NOMO-1 treated with DMSO at 0.1 percent for 48 hours (cell line): Measurements from ENCODE around the gene GAR1.
"Not testable (repeated sequence)": the region's sequence is repeated elsewhere in the genome, so short reads cannot be mapped to it uniquely, and the experiment has no call there.

Experiments used
- DNase-seq: peaks from one replicate; lab custom pipeline; 2025; ENCODE audit not compliant: unreplicated experiment; lab: John Stamatoyannopoulos, UW

Gene GAR1

DNA sequence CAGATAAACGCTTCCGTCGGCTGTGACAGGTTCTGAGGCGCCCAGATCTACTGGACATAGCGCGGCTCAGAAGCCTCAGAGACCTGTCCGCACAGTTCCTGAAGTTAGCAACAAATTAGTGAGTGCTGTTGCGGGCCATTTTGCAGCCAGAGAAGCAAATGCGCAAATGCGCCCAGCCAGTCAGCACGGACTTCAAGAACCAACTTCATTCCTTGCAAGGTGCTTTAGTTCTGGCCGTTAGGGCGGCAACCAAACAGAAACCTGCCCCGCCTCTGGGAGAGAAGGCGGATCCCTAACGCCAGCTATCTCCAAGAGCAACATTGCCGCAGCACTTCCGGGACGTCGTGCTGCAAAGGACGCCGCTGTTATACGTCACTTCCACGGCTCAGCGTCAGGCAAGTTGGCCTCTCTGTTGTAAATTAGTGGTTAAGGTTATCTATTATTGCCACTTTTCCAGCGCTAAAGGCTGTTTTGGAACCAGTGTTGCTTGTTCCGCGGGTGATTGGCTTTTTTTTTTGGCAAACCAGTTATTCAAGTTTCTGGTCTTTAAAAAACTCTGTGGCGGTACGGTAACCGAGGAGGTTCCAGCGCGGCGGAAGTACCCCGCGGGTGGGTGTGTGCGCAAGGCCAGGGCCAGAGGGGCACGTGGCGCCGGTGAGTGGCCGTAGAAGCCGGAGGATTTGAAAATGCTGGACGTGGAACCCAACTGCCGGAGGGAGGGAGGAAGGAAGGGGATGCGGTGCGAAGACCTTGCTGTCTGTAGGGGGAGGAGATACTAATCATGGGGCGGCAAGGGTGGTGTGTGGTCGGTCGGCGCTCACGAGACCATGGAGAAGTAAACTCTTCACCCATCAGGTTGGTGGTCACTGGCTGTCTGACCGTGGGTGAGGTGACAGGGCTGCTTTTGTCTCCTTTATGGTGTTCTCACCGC lies at the start of gene GAR1:
Gene GAR1, plus strand, starts transcription at position 612 of the 931 bp plus-strand sequence. CDS start 403 bp downstream, outside the sequence.
- DNase-seq: peak; percentile 96

- not testable (repeated sequence) for DNase-seq
Measured at GRCh38 chr4:109782092-109782491, 33.5 kb upstream of the GAR1 start.

GRCh38 chr4:109786846-109787245 lies 28.7 kb upstream of the GAR1 start:
- no peak for DNase-seq

- no peak for DNase-seq
Measured at GRCh38 chr4:109787807-109788206, 27.8 kb upstream of the GAR1 start.

DNA sequence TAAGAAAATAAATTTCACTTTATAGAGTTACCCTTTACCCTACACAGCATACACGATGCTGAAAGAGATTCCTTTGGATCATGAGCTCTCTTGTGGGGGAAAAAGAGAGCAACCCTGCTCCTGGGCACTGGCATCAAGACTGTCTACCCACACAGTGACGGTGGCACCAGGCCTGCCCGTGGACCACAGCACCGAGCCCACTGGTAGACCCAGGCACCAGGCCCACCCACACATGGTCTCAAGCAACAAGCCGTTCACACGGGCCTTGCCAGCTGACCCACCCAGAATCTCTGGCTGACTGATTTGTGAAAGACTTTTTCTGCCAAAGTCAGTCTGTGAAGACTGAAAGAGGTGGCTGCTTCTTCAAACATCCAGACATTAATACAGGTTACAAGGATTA lies 20.5 kb upstream of the GAR1 start:
- no peak for DNase-seq

DNA sequence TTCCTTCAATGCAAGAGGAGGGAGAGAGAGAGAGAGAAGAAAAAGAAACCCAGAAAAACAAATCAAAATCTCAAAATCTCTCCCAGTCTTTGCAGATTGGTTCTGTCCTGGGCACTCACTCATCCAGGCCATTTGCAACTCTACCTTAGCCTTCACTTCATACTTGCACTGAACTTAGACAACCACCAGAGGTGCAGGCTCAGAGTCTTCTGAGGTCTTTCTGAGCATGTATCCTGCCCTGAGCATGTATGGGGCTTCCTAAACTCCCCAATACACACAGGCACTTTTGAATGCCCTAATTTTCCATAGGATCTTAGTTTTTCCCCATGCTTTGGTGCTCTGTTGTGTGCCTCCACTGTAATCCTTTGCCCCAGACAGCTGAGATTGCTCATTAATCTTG lies 16.7 kb upstream of the GAR1 start:
- no peak for DNase-seq

DNA sequence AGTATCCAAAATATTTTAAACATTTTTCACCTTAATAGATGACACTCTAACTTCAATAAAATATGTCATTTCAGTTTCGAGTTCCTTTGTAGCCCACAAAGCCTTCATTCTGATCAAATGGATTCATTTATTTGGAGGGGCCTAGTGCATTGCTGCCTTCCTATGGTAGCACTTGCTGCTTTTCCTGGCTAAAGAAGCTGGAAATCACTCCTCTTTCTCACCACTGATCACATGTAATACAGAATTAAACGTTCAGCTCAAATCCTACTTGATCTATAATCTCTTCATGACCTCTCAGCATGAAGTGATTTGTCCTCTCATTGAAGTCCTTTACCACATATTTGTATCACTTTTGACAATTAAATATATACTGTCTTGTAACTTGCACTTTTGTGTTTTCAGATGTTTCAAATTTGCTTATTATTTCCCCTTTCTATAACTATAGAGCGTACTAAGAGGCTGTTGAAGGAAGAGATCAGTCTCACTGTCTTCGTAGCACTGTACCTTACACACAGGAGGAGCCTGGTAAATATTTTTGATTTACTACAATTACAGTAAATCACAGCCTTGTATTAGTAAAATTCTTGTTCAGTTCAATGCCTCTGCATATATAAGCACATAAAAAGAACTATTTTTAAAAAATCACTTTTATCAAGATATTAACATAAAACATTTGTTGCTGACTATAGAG lies 14.3 kb upstream of the GAR1 start:
- no peak for DNase-seq

GRCh38 chr4:109801895-109802319 lies 13.7 kb upstream of the GAR1 start, which contains the start of gene CFI:
TSS of gene CFI (minus strand) at chr4:109801999. CDS start at chr4:109801971, 28 bp downstream.
- no peak for DNase-seq

- peak; percentile 28 for DNase-seq
Measured at GRCh38 chr4:109803924-109804571, 11.5 kb upstream of the GAR1 start.

GRCh38 chr4:109809655-109810054 lies 5.9 kb upstream of the GAR1 start:
- DNase-seq: no peak

DNA sequence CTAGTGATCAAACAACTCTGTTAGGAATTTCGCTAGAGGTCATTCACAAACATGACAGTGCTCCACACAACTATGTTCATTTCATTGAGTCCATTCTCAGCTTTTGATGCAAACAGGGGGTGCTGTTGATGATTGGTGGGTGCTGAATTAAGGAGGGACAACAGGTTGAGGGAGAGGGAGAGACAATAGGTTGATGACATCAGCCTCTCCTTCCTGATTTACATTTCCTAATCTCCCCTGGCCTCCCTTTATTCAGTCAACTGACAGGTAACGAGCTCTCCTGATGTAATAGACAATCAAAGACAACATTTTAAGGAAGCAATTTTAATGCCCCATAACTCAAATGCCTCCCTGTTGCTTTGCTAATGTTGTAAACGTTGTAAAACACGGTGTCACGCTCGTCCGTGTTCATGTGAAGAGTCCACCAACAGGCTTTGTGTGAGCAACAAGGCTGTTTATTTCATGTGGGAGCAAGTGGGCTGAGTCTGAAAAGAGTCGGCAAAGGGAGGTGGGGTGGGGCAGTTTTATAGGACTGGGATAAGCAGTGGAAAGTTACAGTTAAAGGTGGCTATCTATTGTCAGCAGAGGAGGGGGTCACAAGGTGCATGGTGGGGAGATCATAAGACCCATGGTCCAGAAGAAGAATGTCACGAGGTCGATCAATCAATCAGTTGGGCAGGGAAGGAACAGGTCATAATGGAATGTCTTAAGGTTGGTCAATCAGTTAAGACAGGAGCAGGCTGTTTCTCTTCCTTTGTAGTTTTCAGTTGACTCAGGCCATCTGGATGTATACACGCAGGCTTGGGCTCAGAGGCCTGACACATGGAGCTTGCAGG lies 4.8 kb upstream of the GAR1 start:
- DNase-seq: peak; percentile 32

DNA sequence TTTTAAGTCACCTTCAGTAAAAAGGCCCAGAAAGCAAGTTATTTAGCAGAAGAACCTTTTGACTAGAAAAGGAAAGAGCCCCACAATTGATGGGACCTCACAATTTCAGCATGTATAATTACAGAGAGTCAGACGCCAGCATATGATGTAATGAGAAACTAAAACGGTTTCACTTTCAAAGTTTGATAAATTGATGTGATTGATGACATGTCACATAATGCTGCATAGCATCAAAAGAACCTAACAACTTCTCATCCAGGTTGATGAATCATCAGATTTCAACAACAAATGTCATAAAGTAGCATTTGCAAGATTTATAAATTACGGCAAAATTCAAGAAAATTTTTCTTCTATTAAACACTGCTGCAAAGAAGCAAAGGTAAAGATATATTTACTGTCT lies 3.9 kb upstream of the GAR1 start:
- DNase-seq: peak; percentile 53

DNA sequence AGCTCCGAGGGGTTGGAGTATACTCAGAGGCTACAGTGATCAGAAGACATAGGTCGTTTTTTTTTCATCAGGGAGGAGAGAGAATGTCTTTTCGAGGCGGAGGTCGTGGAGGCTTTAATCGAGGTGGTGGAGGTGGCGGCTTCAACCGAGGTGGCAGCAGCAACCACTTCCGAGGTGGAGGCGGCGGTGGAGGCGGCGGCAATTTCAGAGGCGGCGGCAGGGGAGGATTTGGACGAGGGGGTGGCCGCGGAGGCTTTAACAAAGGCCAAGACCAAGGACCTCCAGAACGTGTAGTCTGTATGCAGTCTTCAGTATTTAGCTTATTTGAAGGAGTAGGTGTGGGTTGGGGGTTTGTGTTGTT lies 500 bp downstream of the GAR1 start:
- DNase-seq: no peak

DNA sequence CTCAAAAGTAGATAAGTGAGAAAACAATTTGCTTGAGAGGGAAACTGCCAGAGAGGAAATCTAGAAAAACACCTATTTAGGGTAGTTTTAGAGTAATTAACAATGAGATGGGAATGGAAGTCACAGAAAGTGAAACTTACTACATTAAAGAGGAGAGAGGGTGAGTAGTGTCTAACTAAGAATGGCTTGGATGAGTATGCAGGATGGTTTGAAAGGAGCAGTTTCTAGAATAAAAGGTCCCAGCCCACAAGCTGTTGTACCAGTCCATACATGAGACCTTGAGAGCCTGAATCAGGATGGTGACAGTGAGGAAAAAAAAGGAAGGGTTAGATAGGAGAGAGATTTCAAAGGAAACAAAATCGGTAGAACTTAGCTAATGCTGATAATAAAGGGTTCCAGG lies 1.3 kb downstream of the GAR1 start:
- no peak for DNase-seq

DNA sequence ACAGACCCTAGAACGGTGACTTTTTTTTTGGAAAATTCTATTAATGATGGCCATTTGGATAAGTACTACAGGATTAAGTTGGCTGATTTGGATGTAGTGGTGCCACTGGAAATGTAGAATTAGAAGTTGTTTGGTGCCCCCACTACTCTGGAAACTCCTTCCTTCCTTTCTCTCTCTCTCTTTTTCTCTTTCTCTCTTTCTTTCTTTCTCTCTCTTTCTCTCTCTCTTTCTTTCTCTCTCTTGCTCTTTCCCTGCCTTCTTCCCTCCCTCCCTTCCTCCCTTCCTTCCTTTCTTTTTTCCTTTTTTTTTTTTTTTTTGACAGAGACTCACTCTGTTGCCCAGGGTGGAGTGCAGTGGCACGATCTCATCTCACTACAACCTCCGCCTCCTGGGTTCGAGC lies 2.7 kb downstream of the GAR1 start:
- DNase-seq: no peak

DNA sequence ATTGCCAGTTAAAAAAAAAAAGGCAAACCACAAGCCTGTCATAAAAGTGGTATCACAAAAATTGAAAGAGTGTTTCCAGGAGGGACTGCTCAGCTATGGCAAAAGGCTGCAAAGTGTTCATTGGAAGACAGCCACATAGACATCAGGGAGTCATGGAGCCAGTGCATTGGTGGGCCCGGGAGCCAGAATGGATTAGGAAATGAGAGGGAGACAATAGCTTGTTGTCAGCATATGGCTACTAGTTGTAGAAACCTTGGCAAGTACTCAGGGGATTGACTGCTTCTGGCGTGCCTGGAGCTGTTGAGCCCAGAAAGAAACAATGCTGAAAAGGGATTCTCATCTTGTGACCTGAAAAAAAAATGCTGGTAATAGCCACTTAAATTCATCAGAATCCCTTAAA lies 5.0 kb downstream of the GAR1 start:
- DNase-seq: no peak

DNA sequence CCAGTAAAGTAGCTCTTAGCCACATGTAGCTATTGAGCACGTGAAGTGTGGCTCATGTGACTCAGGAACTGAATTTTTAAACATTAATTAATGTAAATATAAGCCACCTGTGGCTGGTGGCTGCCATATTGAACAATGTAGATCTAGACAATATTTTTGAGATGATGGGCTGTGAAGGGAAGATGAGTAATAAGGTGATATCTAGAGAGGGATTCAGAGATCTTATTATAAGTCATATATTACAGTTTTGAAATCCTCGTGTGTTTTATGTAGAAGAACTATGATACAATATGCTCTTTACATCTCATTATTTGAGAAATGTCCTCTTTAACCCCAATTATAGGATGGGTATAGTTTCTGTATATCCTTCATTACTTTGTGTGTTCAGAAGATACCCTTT lies 5.6 kb downstream of the GAR1 start:
- DNase-seq: no peak

GRCh38 chr4:109826719-109827118 lies 11.2 kb downstream of the GAR1 start:
- DNase-seq: peak; percentile 26

DNA sequence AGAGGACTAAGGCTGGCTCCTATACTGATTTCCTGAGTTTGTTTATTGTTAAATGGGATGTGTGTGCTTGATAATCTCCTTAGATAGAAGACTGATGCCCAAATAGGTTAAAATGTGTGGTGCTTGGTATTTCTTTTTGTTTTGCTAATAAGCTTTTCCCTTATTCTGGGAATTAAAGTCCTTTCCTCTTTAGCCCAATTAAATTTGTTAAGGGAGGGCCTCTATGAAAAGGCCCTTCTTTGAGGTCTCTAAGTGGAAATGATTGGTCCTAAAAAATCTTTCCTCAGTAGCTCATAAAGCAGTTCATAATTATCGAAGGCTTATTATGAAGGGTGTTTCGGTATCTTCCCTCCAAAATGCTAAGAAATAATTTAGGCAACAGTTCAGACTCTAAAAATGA lies 12.1 kb downstream of the GAR1 start, which contains the start of gene RRH:
Gene RRH, plus strand, starts transcription at position 301 of the 400 bp plus-strand sequence. Its CDS starts 56 bp downstream, at position 357.
- DNase-seq: no peak

DNA sequence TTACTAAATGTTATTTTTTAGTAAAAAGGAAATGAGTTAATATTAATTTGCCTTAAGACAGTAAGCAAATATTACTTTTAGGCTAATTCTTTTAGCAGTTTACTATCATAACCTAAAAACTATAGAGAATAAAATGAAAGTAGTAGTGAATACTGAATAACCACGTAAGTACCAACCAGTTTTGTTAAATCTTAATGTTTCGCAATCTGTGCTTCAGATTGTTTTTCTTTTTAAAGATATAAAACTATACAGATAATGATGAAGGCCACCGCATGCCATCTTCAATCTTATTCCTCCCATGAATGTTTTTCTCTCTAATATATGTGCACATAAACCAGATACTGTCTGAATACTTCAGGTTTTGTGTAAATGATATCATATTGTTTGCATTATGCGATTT lies 18.2 kb downstream of the GAR1 start:
- no peak for DNase-seq

GRCh38 chr4:109836985-109837384 lies 21.4 kb downstream of the GAR1 start:
- DNase-seq: no peak
